NCI-H510A (cell line): Measurements from ENCODE around the gene ACSBG1.
A peak's percentile ranks its signal among the peaks of the same experiment; 100 is the strongest.
"Not testable (repeated sequence)": the region's sequence is repeated elsewhere in the genome, so short reads cannot be mapped to it uniquely, and the experiment has no call there.

ENCODE experiments used
- DNase-seq: peaks from one replicate; lab custom pipeline; 2025; lab: John Stamatoyannopoulos, UW

The ACSBG1 gene

GRCh38 chr15:78164010-78164409 lies 70.4 kb downstream of the ACSBG1 start:
- no peak for DNase-seq

- no peak for DNase-seq
These were observed 72.3 kb downstream of the ACSBG1 start for GRCh38 chr15:78162038-78162437.

DNA sequence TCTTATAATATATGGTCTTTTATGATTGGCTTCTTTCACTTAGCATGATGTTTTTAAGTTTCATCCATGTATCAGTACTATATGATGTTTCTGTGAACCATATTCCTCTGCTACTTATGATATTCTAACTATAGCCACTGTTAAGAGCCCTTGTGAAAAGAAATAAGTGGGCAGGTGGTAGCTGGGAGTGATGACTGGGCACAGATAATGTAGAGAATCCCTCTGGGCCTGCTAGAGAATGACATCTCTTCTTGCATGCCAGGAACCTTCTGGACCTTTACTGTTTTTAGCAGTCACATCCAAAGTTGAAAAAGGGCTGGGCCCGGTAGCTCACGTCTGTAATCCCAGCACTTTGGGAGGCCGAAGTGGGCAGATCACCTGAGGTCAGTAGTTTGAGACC lies 75.0 kb downstream of the ACSBG1 start:
- DNase-seq = no peak

- DNase-seq = no peak
These were observed 77.2 kb downstream of the ACSBG1 start for GRCh38 chr15:78157203-78157602.

DNA sequence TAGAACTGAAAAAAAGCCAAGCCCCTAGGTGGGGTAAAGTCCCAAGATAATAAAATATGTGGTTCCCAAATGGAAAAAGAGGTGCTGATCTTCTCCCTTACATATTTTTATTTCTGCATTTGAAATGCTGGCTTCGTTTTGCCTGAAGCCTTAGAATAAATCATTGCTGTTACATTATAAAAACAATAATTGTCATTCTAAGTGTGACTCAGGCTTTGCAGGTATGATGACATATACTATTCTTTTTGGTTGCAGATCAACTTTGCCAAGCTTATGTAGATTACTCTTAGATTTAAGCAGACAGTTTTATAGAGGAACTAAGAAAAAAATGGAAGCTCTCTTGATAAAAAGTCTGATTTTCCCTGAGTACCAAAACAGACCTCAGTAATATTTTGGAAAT lies 77.7 kb downstream of the ACSBG1 start:
- no peak for DNase-seq

GRCh38 chr15:78155355-78155939 lies 78.9 kb downstream of the ACSBG1 start:
- DNase-seq = no peak

GRCh38 chr15:78154955-78155354 lies 79.4 kb downstream of the ACSBG1 start:
- DNase-seq = no peak

GRCh38 chr15:78151075-78151474 lies 83.3 kb downstream of the ACSBG1 start:
- not testable (repeated sequence) for DNase-seq

DNA sequence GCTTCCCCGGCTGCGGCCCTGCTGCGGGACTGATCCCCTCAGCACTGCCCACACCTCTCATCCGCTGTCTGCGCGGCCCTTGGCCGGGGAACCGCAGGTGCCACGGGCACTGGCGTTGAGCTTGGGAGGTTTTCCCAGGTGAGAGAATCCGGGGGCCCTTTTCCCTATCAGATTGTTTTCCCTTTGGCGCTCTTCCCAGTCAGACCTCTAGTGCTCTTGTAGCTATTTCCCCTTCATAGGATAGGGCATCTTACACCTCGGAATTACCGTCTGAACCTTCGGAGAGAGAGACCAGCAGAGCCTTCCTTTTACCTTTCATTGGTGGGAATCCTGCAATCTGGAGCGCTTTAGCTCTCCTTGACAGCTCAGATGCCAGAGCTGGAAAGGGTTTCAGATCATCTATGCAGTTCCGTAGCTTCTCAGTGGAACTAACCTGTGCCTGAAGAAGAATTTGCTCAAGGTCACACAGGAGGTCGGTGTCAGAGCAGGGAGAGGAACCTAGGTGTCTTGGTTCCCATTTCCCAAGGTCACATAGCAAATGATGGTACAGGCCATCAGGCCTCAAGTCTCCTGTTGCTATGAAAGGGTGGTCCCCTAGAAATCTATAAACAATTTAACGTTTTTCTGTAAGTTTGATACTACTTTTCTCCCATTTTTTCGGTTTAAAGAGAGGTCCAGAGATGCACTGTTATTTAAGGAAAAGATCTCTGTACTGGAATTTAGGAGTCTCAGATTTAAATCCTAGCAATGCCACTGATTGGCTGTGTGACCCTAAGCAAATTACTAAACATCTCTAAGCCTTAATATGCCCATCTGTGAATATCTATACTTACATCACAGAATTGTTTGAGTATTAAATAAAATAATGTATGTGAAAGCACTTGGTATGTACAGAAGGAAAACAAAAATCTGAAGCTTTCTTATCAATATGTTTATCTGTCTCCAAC lies 84.3 kb downstream of the ACSBG1 start:
- no peak for DNase-seq

- DNase-seq = peak; percentile 73
These were observed 85.1 kb downstream of the ACSBG1 start, which contains the start of gene IDH3A for GRCh38 chr15:78149068-78149804. IDH3A (plus strand) TSS chr15:78149362; CDS start chr15:78149404, 42 bp downstream.

DNA sequence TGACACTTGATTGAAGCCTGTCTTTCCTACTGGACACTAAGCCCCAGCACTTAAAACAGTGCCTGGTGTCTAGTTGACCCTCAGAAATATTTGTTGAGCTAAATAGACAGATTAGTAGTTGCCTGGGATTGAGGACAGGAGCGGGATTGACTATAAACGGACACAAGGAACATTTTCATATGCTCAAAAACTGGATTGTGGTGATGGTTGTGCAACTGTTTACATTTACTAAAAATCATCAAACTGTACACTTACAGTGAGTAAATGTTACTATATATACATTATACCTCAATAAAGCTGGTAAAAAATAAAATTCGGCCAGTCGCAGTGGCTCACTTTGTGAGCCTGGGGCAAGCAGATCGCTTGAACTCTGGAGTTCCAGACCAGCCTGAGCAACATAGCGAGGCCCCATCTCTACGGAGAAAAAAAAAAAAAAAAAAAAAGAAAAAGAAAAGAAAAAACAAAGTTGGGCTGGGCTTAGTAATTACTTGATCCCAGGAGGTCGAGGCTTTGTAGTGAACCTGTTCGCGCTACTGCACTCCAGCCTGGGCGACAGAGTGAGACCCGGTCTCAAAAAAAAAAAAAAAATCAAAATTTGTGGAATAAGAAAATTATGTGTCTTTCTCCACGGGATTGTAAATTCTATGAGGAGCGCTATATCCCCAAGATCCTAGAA lies 85.8 kb downstream of the ACSBG1 start:
- no peak for DNase-seq

GRCh38 chr15:78147566-78147965 lies 86.8 kb downstream of the ACSBG1 start:
- no peak for DNase-seq

DNA sequence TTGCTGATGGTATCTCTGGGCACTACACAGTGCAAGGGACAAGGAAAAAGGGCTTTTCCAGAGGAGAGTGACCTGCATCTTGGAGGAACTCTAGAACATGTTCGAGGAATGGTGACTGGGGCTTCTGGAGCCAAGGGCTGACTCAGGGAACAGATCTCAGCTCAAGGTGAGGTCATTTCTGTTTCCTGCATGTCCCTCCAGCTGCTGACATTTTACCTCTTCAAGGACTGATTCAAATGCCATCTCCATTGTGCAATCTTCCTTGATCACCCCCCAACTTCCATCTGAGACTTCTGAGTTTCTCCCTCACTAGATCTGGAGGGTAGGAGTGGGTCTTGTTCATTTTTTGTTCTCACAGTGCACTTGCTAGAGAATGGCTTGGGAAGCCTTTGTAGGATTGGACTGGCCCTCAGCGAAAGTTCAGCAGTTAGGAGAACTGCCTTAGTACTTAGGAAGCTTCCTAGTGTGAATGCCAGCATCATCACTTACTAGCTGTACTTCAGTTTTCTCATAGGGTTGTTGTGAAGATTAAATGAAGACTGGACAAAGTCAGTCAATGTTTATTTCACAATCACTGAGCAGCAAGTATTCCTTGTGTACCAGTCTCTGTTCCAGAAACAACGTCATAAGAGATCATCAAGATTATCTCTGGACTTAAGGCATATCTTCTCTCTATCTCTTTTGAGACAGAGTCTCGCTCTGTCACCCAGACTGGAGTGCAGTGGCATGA lies 87.8 kb downstream of the ACSBG1 start:
- no peak for DNase-seq

- no peak for DNase-seq
These were observed 92.0 kb downstream of the ACSBG1 start for GRCh38 chr15:78142332-78142731.

GRCh38 chr15:78140292-78140691 lies 94.1 kb downstream of the ACSBG1 start:
- DNase-seq = no peak

DNA sequence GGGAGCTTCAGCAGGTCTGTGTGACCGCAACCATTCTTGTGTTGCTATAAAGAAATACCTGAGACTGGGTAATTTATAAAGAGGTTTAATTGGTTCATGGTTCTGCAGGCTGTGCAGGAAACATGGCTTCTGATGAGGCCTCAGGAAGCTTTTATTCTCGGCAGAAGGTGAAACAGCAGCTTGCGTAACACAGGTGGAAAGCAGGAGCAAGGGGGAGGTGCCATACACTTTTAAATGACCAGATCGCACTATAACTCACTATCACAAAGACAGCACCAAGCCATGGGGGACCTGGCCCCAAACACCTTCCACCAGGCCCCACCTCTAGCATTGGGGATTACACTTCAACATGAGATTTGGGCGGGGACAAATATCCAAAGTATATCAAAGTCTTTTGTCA lies 94.8 kb downstream of the ACSBG1 start:
- no peak for DNase-seq

GRCh38 chr15:78133801-78134200 lies 100.6 kb downstream of the ACSBG1 start:
- DNase-seq = no peak

GRCh38 chr15:78131295-78132061 lies 102.9 kb downstream of the ACSBG1 start, which contains the start of gene CIB2:
CIB2 (minus strand) TSS chr15:78131445; CDS start chr15:78131215, 230 bp downstream.
- peak; percentile 61 for DNase-seq

DNA sequence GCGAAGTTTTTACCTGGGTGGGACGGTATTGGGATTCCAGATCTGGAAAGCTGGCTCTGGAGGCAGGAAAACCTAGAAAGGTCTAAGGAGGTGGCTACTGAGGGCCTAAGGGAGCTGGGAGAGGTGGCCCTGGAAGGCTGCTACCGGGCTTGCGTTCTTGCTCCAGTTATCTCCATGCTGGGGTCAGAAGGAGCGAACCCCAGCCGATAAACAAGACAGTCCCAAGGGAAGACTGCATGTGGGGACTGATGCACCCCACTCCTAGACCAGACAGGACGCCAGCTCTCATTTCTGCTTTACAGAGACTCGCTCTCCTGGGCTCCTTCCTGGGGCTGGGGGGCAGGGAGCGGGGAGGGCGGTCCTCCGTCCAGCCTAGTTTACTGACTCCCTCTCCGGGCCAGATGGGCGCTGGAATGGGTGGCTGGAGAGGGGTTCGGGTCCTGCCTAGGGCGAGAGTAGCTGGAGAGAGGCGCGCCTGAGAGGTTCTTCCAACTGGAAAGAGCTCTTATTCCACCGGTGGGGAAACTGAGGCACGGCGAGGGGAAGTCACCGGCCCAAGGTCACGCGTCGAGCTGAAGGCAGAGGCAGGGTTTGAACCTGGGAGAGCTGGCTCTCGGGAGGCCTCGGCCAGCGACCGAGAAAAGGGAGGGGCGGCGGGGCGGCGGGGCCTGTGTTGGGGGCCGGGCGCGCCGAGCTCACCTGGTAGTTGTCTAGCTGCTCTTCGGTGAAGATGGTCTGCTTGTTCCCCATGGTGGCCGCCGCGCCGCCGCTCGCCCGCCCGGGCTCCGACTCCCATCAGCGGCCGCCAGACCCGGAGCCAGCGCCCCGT lies 103.7 kb downstream of the ACSBG1 start:
- no peak for DNase-seq
